Measurements from ENCODE around the gene NPDC1.

The NPDC1 gene

GRCh38 chr9:137062384-137062783, 16.4 kb upstream of the NPDC1 start:
- H3K9me2 ChIP-seq (ENCODE audit: low read depth, low read length): no peaks in the 10 kb centered on the region
- no peak overlapping the region for H2AFZ ChIP-seq (ENCODE audit: low read length)
- H4K20me1 ChIP-seq (ENCODE audit: insufficient read depth, low read length): no peaks in the 10 kb centered on the region
- H3K27ac ChIP-seq (ENCODE audit: low read depth, low read length, poor library complexity, severe bottlenecking): no peak overlapping the region
- H3K4me2 ChIP-seq (ENCODE audit: low read length): no peak overlapping the region
- no peak overlapping the region for H3K9ac ChIP-seq (ENCODE audit: low read length)
- no peaks in the 10 kb centered on the region for H3F3A ChIP-seq (ENCODE audit: insufficient read depth, low read length)
- no peaks in the 10 kb centered on the region for H3K9me3 ChIP-seq (ENCODE audit: low read length)
- H3K36me3 ChIP-seq (ENCODE audit: insufficient read depth, low read length): peaks cover 37% of the 10 kb centered on the region
- no peak overlapping the region for H3K4me3 ChIP-seq (ENCODE audit: low read depth, low read length, poor library complexity, severe bottlenecking)
- no peaks in the 10 kb centered on the region; the same call in 1 of the 2 replicates for H3K27me3 ChIP-seq (ENCODE audit: insufficient read depth, low read length)
- no peaks in the 10 kb centered on the region for H3K4me1 ChIP-seq (ENCODE audit: insufficient read depth, low read length, severe bottlenecking)
- TF ChIP-seq CTCF (IDR thresholded peaks at IDR 0.05; ENCODE audit: low read length) (no peak), EZH2 (IDR thresholded peaks at IDR 0.05; ENCODE audit: borderline replicate concordance, low read length) (no peak)
- H3K79me2 ChIP-seq (ENCODE audit: insufficient read depth, low read length): no peaks in the 10 kb centered on the region

- Histone ChIP-seq H3K9ac (ENCODE audit: low read length) (no peak overlapping the region), H2AFZ (ENCODE audit: low read length) (no peak overlapping the region), H4K20me1 (ENCODE audit: insufficient read depth, low read length) (no peaks in the 10 kb centered on the region), H3K9me3 (ENCODE audit: low read length) (no peaks in the 10 kb centered on the region), H3K27ac (ENCODE audit: low read depth, low read length, poor library complexity, severe bottlenecking) (no peak overlapping the region), H3K27me3 (ENCODE audit: insufficient read depth, low read length) (peaks cover 5% of the 10 kb centered on the region; the same call in 1 of the 2 replicates), H3K36me3 (ENCODE audit: insufficient read depth, low read length) (peaks cover 7% of the 10 kb centered on the region), H3K4me3 (ENCODE audit: low read depth, low read length, poor library complexity, severe bottlenecking) (no peak overlapping the region), H3F3A (ENCODE audit: insufficient read depth, low read length) (no peaks in the 10 kb centered on the region), H3K4me2 (ENCODE audit: low read length) (no peak overlapping the region), H3K9me2 (ENCODE audit: low read depth, low read length) (no peaks in the 10 kb centered on the region), H3K4me1 (ENCODE audit: insufficient read depth, low read length, severe bottlenecking) (peaks cover 1% of the 10 kb centered on the region), H3K79me2 (ENCODE audit: insufficient read depth, low read length) (no peaks in the 10 kb centered on the region)
- TF ChIP-seq EZH2 (IDR thresholded peaks at IDR 0.05; ENCODE audit: borderline replicate concordance, low read length) (no peak), CTCF (IDR thresholded peaks at IDR 0.05; ENCODE audit: low read length) (no peak)
These were observed 12.7 kb upstream of the NPDC1 start for GRCh38 chr9:137058521-137059234.

- H3K79me2 ChIP-seq (ENCODE audit: insufficient read depth, low read length): no peaks in the 10 kb centered on the region
- H3K4me2 ChIP-seq (ENCODE audit: low read length): no peak overlapping the region
- H3K27ac ChIP-seq (ENCODE audit: low read depth, low read length, poor library complexity, severe bottlenecking): no peak overlapping the region
- no peaks in the 10 kb centered on the region for H3K9me2 ChIP-seq (ENCODE audit: low read depth, low read length)
- H3K9me3 ChIP-seq (ENCODE audit: low read length): no peaks in the 10 kb centered on the region
- H3F3A ChIP-seq (ENCODE audit: insufficient read depth, low read length): no peaks in the 10 kb centered on the region
- H3K4me3 ChIP-seq (ENCODE audit: low read depth, low read length, poor library complexity, severe bottlenecking): no peak overlapping the region
- no peak for TF ChIP-seq EZH2 (IDR thresholded peaks at IDR 0.05; ENCODE audit: borderline replicate concordance, low read length)
- no peak for TF ChIP-seq CTCF (IDR thresholded peaks at IDR 0.05; ENCODE audit: low read length)
- H3K27me3 ChIP-seq (ENCODE audit: insufficient read depth, low read length): peaks cover 5% of the 10 kb centered on the region; the same call in 1 of the 2 replicates
- peaks cover 4% of the 10 kb centered on the region for H3K4me1 ChIP-seq (ENCODE audit: insufficient read depth, low read length, severe bottlenecking)
- no peak overlapping the region for H2AFZ ChIP-seq (ENCODE audit: low read length)
- no peaks in the 10 kb centered on the region for H4K20me1 ChIP-seq (ENCODE audit: insufficient read depth, low read length)
- H3K36me3 ChIP-seq (ENCODE audit: insufficient read depth, low read length): no peaks in the 10 kb centered on the region
- H3K9ac ChIP-seq (ENCODE audit: low read length): no peak overlapping the region
These were observed 11.6 kb upstream of the NPDC1 start for GRCh38 chr9:137057545-137057944.

Measured in OCI-LY1 (cell line).